T-helper 2 cell (primary cell): ENCODE results near the gene IGFBPL1.
"Not testable (repeated sequence)": the region's sequence is repeated elsewhere in the genome, so short reads cannot be mapped to it uniquely, and the experiment has no call there.

Experiments
- DNase-seq, 5 experiments: peaks; one replicate each; pipeline versions ENCODE4 v3.0.0 to v3.0.0-alpha.2; 2012 to 2022
- total RNA-seq, 2 donors: gene quantifications; one replicate each; lab custom pipeline; 2026; lab: John Stamatoyannopoulos, UW

Gene IGFBPL1, protein sequence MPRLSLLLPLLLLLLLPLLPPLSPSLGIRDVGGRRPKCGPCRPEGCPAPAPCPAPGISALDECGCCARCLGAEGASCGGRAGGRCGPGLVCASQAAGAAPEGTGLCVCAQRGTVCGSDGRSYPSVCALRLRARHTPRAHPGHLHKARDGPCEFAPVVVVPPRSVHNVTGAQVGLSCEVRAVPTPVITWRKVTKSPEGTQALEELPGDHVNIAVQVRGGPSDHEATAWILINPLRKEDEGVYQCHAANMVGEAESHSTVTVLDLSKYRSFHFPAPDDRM
- 0.20 to 0.31 reads per million in 2 donors for total RNA-seq

DNA sequence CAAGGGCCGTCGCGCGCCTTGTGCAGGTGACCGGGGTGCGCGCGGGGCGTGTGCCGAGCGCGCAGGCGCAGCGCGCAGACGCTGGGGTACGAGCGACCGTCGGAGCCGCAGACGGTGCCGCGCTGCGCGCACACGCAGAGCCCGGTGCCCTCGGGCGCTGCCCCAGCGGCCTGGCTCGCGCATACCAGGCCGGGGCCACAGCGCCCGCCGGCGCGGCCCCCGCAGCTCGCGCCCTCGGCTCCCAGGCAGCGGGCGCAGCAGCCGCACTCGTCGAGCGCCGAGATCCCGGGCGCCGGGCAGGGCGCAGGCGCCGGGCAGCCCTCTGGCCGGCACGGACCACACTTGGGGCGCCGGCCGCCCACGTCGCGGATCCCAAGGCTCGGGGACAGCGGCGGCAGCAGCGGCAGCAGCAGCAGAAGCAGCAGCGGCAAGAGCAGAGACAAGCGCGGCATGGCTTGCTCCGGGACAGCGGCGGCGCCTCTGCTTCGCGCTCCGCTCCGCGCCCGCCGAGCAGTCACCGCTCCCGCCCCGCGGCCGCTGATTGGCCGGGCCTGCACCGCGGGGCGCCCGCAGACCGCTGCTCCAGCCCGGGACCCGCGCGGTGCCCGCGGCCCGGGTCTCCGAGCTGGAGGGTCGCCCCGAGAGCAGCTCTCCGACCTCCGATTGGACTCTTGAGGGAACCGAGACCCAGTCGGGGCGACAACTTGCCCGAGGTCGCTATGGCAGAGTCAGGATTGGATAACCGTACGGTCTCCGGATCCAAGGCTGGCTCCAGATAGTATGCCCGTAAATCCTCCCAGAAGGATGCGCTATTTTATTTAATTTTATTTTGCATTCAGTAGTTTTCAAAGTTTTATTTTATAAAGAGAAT is at the start of gene IGFBPL1:
TSS of gene IGFBPL1 (minus strand) at position 482 of the 871 bp plus-strand sequence. CDS start at position 452, 30 bp downstream.
- peak in 1 of 5 experiments; percentile 47 for DNase-seq

DNA sequence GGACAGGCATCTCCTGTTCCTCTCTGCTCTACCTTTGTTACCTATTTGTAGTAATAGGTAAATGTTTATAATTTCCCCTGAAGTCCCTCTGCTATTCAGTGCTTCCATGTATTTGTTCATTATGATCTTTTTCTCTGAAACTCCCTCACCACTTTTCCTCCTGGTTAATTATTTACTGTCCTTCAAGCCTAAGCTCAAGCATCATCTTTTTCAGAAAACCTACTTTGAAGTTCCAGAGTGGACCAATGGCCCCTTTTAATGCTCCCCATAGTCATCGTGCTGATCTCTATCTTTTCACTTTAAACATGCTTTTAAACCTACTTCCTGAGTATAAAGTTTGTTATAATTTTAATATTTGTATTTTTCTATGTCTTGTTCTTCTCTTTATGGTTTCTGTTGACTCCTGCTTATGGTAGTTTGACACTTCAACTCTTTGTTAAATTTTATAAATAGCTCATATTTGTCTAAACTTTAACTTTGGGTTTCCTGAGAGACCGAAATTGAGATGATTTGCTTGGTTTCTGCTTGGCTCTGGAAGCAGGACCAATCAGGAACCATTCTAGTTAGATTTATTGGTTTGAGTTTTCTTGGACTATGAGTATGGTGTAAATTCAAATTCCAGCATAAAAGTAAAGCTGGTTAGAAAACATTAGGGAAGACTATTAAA is 48.5 kb upstream of the IGFBPL1 start:
- DNase-seq: not testable (repeated sequence)

DNA sequence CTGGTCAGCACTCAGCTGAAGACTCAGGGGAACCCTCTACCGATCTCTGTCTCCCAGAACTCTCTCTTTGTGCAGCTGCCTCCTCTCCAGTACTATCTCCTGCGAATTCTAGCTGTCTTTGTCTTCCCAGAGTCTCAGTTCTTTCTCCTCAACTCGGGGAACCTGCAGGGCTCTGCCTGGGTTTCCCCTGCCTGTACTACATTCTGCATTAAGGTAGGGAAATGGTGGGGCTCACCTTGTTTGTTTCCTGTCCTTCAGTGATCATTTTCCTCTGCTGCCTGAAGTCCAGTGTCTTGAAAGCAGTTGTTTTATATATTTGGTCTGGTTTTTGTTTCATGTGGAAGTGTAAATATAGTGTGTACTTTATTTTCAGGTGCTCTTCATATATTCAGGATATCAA is 43.1 kb upstream of the IGFBPL1 start:
- DNase-seq: no peak

DNA sequence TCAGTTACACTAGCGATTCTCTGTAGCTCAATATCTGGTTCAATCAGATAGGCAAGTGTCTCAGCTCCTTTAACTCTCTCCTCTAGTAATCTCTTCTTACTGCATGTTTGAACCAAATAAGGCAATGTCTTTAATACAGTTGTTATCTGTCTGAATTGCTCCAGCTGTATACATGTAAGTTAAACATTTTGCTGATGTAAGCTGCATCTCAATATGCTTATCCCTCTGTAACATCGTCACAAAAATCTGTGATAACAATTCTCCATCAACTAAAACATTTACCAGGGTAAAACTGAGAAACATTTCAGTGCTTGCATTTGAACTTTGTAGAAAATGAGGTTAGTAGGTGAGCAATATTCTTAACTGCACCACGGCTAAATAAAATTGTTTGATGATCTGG is 29.6 kb upstream of the IGFBPL1 start:
- DNase-seq: no peak

DNA sequence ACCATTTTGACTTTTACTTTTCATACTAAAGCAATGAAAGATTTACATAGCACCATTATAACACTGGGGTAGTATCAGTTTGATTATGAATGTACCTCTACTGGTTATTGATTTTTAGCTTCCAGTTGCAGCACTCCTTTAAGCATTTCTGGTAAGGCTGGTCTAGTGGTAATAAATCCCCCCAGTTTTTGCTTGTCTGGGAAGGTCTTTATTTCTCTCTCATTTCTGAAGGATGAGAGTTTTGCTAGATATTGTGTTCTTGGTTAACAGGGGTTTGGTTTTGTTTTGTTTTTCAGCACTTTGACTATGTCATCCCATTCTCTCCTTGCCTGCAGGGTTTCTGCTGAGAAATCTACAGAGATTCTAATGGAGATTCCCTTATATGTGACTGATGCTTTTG is 26.9 kb upstream of the IGFBPL1 start:
- no peak for DNase-seq

DNA sequence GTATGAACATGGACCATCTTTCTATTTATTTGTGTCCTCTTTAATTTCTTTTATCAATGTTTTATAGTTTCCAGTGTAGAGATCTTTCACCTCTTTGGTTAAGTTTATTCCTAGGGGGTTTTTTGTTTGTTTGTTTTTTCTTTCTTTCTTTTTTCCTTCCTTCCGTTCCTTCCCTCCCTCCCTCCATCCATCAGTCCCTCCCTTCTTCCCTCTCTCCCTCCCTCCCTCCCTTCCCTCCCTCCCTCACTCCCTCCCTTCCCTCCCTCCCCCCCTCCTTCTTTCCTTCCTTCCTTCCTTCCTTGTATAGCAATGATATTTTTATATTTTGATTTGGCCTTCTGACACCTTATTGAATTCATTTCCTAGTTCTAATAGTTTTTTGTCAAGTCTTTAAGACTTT is 23.4 kb upstream of the IGFBPL1 start:
- no peak for DNase-seq

DNA sequence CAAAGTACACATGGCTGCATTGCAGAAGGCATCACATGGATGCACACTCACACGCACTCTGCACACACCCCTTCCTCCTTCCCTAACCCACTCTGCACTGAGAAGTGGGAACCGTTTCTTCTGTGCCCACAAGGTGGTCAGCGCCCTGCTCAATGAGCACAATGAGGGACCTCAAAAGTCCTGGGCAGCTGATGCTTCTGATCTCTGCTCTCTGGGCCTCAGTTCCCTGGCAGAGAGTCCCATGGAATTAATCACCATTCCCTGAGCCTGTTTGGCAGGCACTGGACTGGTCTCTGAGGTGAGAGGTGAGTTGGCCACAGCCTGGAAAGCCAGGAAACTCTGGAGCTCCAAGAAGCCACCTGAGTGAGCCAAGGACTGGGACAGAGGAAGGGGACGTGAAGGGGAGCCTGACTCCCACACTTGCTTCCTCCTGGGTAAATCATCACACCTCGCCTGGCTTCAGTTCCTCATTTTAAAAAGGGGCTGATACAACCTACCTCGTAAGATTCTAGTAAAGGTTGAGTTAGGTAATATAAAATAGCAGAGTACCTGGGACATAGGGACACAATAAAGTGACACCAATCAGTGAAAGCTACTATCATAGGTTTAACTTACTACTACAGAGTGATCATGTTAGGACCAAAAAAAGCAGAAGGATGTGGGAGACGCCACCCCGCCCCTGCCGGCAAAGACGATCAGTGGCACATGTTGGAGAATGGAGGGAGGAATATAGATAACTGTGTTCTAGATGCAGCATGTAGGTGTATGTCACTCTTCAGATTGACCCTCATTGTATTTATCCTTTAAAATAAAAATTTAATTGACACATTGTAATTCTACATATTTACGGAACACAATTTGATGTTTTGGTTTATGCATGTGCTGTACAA is 21.1 kb upstream of the IGFBPL1 start:
- DNase-seq: no peak

DNA sequence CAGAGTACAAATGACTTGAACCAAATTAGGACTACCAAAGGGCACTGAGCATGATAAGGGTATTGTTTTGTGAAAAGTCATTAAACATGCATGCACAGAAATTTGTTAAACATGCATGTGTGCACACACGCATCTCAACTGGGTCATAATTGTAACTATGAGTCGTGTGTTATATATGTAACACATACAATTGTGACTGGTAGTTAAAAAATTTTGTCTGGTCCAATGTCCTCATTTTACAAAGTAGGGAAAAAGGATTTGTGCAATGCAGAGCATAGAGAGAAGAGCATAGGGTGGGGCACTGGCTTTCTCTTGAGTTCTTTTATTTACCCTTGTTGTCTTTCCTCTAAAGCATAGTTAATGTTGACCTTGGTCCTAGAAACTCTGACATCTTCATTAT is 19.3 kb upstream of the IGFBPL1 start:
- DNase-seq: no peak

DNA sequence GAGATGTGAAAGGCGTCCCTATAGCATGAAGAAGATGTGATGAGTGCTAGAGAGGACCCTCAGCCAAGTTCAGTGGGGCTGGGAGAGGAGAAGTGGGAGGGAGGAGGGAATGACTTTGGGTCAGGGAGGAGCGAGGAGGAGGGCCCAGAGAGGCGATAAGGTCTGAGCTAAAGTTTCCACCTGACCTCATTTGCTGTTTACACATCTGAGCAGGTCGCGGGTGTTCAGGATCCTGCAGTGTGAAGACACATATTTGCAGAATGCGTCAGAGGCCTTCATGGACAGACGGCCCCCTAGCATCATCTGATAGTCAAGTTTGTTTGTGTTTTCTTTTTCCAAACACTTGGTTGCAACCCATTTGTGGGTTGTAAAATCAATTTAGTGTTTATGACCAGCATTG is 18.9 kb upstream of the IGFBPL1 start:
- DNase-seq: no peak

DNA sequence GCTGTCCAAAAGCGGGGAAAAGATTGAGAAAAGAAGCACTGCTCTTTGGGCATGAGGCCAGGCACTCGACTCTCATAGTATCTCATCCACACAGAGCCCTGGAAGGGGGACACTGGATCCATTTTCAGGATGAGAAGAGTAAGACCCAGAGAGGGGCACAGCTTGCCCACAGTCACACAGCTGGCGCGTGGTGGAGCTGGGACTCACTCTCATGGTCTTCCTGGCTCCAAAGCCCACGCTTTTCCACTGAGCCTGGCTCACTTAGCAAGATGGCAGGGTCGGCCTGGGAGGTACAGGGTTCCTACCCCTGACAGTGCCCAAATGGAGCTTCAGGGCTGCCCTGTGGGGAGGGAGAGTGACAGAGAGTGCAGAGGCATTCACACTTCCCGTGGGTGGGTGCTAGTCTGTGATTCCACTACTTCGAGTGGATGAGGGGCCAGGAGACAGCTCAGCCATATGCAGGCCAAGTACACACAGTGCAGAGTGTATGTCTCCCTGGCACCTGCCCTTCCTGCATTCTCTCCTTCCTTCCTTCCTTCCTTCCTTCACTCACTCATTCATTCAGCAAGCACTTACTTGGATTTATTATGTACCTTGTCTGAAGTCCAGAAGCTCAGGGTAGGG is 18.3 kb upstream of the IGFBPL1 start:
- no peak for DNase-seq

DNA sequence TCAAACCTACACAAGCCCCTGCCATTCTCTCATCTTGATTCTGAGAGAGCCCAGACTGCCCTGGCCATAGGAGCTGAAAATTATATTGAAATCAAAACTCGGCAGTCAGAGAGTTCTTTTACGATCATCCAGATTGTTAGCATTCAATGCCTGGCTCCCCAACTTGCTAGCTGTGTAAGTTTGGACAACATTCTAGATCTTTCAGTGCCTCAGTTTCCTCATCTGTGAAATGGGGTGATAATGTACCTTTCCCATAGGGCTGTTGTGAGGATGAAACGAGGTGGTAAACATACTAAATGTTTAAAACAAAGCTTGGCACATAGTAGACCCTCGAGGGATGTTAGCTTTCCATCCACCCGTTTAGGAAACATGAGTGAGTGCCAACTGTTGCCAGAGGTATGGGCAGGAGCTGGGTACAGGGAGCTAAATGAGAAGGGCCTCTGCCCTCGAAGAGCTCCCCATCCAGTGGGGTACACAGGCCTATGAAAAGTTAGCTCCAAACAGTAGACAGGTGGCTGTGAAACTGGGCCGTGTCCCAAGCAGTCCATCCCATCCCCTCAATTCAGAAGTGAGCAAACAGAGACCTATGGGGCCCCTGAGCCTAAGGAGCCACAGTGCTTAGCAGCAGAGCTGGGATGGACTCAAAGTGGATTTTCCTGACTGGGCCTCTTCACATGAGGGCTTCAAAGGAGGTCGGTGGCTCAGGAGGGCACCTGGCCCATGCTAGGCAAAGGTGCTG is 17.3 kb upstream of the IGFBPL1 start:
- no peak for DNase-seq

DNA sequence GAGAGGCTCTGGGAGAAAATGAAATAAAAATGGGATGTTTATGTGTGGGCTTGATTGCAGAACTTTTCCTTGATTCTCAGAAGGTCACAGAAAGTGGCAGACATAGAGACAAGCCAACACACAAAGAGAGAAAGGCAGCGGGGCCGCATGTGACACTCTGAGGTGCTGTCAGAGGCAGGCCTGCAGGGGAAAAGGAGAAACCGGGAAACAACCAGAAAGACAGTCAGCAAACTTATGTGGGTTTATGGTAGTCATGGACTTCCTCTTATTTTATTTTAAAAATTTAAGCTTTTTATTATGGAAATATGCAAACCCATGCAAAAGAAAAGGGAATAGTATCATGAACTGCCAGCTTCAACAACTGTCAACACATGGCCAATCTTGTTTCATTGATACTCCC is 16.3 kb upstream of the IGFBPL1 start:
- DNase-seq: no peak

DNA sequence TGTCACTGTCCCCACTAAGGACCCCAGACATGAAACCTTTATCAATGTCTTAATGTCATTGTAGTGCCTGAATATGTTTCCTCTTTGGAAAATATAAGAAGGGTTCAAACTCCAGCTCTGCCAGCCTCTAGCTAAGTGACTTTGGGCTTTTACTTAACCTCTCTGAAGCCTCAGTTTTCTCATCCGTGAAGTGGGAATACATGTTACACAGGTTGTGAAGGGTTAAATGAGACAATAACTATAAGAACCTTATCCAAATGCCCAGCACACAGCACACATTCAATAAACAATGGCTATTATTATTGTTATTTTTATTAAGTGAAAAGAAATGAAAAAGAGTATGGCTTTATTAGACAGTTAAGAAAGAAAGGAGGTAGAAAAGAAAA is 15.7 kb upstream of the IGFBPL1 start:
- no peak for DNase-seq

DNA sequence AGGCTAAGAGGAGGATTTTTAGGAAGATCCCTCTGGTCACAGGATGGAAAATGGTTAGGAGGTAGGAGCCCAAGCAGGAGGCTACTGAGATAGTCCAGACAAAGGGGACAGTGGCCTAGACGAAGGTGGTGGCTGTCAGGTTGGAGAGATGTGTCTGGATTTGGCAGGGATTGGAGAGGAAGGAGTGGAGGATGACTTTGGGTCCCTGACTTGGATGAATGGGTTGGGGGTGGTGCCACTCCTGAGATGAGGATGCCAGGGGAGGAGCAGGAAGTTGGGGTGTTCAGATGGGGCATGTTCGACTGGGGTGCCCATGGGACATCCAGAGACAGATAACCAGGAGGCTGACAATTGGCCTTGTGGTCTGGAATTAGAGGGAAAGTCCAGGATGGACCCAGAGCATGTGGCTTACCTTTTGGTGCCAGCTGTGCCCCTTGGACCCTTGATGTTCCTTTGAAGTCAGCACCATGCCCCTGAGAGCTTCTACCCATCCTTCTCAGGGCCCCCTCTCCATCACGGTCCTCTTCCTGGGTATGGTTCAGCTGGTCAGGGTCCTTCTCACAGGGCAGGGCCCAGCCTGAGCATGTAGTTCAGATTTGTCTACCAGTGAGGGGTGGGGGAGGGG is 15.1 kb upstream of the IGFBPL1 start:
- no peak for DNase-seq

DNA sequence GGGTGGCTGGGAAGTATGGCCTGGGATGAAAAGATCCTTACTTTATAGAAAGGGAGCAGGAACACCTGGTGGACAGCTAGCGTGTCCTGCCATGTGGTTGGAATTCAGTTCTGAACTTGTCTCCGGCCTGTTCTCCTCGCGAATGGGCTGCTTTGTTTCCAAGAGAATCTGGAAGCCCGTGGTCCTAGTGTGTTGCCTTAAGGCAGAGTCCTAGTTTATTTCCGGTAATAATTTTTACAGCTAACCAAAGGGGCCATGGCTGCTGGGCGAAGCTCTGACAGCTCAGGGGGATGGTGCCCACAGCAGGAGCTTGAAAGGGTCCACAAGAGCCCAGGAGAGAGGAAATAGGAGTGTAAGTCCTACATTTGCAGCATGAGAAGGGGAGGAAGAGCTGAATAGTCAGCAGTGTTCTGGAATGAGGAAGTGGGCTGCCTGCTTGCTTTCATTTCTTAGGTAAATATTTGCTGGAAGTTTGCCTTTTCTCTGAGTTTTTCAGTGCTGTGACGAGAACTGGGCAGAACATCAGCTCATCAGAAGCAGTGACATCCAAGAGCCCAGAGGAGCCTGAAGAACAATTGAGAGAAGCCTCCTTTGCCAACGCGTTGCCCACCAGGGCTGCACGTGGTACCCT is 13.1 kb upstream of the IGFBPL1 start:
- no peak for DNase-seq

DNA sequence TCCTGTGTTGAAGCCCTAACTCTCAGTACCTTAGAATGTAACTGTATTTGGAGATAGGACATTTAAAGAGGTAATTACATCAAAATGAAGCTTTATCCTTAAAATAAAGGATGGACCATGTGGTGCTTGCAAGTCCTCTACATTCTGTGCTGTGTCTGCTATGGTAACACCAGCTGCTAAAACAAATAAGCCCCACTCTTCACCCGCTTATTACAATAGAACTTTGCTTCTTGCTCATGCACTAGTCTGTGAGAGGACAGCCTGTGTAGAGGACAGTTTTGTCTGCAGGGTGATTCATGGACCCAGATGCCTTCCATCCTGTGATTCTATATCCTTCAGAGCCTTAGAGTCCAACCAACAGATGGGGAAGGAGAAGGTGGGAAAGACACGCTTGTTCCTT is 12.5 kb upstream of the IGFBPL1 start:
- DNase-seq: no peak

DNA sequence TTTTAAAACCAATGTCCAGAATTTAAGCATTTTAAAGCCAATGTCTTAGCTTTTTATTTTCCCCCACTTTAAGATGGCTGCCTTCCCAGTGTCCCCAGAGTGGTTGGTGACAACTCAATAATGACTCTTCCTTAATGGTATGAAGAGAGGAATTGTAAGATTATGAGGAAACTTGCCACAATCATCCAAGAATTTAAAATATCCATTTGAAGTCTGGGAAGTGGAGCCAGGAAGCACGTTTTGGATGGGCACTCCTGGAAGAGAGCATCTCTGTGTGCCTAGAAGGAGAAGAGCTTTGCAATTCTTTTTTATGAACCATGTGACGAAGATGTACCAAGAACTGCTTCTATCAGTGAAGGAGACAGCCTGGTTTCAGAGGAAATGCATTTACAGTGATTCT is 11.3 kb upstream of the IGFBPL1 start:
- no peak for DNase-seq

DNA sequence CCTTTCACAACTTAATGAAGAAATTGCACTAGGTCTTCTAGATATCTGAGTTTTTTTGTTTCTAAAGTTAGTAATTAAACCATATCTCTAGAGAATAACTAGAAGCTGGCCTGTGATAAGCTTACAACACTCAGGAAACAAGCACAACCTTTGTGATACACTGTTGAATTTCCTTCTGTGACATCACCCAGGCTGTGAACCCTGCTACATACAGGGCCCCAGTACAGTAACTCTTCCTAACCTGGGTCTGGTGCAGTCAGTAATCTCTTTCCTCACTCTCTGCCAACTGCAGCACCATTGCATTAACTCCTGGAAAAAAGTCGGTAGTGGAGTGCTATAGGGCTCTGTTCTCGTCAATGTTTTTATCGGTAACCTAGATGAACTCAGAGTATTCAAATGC is 10.6 kb upstream of the IGFBPL1 start:
- DNase-seq: no peak

DNA sequence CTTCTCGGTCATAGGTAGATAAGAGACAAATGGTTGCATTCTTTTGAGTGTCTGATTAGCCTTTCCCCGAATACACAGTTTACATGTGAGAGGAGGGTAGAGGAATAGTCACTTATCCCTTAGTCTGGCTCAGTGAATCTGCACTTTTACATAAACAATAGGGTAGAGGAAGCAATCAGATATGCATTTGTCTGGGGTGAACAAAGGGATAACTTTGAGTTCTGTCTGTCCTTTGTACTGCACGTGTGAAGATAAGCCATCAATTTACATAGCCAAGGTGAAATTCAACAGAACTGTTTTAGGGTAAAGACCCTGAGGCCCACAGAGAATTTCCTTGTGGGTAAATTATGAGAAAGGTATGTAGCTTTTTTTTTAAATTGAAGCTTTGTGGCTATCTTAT is 10.1 kb upstream of the IGFBPL1 start:
- no peak for DNase-seq

DNA sequence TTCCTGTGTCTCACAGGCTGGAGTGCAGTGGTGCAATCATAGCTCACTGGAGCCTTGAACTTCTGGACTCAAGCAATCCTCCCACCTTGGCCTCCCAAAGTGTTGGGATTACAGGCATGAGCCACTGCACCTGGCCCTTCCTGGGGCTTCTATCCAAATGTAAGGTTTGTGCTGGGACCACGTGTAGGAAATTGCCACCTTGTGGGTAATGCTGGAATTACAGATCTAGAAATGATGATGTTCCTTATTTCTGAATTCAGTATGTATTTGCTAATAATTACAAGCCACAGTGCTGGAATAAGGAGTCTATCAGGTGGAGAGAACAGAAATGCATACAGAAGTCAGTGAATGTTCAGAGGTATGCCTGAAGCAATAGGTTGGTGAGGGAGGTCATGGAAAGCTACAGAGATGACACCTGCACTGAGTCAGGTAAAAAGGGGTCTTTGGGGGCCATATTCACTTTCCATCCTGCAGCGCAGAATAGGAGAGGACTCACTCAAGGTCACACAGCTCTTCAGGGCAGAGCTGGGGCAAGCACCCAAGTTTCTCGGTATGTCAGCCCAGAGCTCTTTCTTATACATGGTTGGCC is 8.8 kb upstream of the IGFBPL1 start:
- DNase-seq: peak in 1 of 5 experiments; percentile 11
